K562 (cell line): ENCODE results near the gene TYMP. TPM values are rescaled to one million over a fixed set of nuclear protein-coding genes. Genes with fewer than 3 reads are reported as not detected.

ENCODE experiments used
- ATAC-seq: fragments of 200-7000 bp; cut with Tn5 transposase; 3 replicates; pipeline ENCODE4 v1.9.1; 2020; ENCODE audit warnings: moderate library complexity
- BruUV-seq: library from RNA; stranded (reverse); fragments of 400-500 nt; replicated peaks from 2 replicates; lab custom pipeline; 2021; lab: Mats Ljungman, UMichigan
- CTCF ChIA-PET: fragments of 300-600 bp; formaldehyde crosslinking; extraction: SDS; loops from one replicate; lab custom pipeline; 2021; ENCODE audit warnings: low intra/inter-chr PET ratio; lab: Yijun Ruan, JAX
- POLR2A ChIA-PET: fragments of 300-600, 350-650 bp; sonication (Branson Sonifier 250); formaldehyde crosslinking; extraction: SDS; loops from one replicate; lab custom pipeline; 2021; ENCODE audit warnings: antibody characterized with exemption, inconsistent platforms; lab: Yijun Ruan, JAX
- DNase-seq, 4 experiments: peaks; one replicate each; pipeline versions ENCODE4 v3.0.0 to v3.0.0-alpha.2; 2011 to 2018; ENCODE audit warnings: low spot score in 3 of 4, mixed read lengths in 3 of 4; ENCODE audit errors: extremely low read depth in 1 of 4
- FAIRE-seq: peaks from 2 replicates; lab custom pipeline; 2011; peaks lifted over from hg19 to GRCh38; lab: Jason Lieb, UNC
- H2AFZ ChIP-seq: 2 replicates; pipeline ENCODE4 v1.6.0; 2011; ENCODE audit warnings: low read depth, low read length, control low read depth, inconsistent platforms
- H3K27ac ChIP-seq: fragments of 200-600 bp; 3 replicates; pipeline ENCODE4 v1.8.0; 2011; ENCODE audit warnings: low read depth, mild to moderate bottlenecking, control low read depth, inconsistent platforms, low read length, moderate library complexity, mixed read lengths; ENCODE audit errors: extremely low read depth
- H3K27me3 ChIP-seq, 2 experiments: fragments of 300-600 bp in 1 of 2; 2 replicates in 1 of 2; 3 replicates in 1 of 2; pipeline versions ENCODE4 v1.6.0 to v1.8.0; 2011; ENCODE audit warnings: inconsistent platforms in 2 of 2, low read length in 2 of 2, mild to moderate bottlenecking in 1 of 2, mixed read lengths in 1 of 2, moderate library complexity in 1 of 2; ENCODE audit not compliant: control insufficient read depth in 2 of 2, insufficient read depth in 2 of 2
- H3K36me3 ChIP-seq: fragments of 300-600 bp; 3 replicates; pipeline ENCODE4 v1.8.0; 2011; ENCODE audit warnings: mild to moderate bottlenecking, low read length, inconsistent platforms; ENCODE audit not compliant: control insufficient read depth, insufficient read depth
- H3K4me1 ChIP-seq, 2 experiments: fragments of 200-600 bp in 1 of 2; replicated peaks in 1 of 2; 2 replicates in 1 of 2; 3 replicates in 1 of 2; pipeline versions ENCODE4 v1.5.1 to v1.8.0; 2011; ENCODE audit warnings: inconsistent platforms in 2 of 2, low read length in 2 of 2, mild to moderate bottlenecking in 1 of 2, mixed read lengths in 1 of 2, moderate library complexity in 1 of 2; ENCODE audit not compliant: control insufficient read depth in 2 of 2, insufficient read depth in 2 of 2
- H3K4me2 ChIP-seq: 2 replicates; pipeline ENCODE4 v1.6.1; 2011; ENCODE audit warnings: low read length, control low read depth, inconsistent platforms, mixed read lengths; ENCODE audit not compliant: insufficient read depth
- H3K4me3 ChIP-seq: fragments of 200-600 bp; sonication (generic), shearing (Covaris generic); 2 replicates; pipeline ENCODE4 v1.5.1; 2016; ENCODE audit warnings: control low read depth, inconsistent platforms
- H3K79me2 ChIP-seq: fragments of 200-600 bp; 3 replicates; pipeline ENCODE4 v1.8.0; 2011; ENCODE audit warnings: low read length, inconsistent platforms; ENCODE audit not compliant: control insufficient read depth, insufficient read depth
- H3K9ac ChIP-seq, 2 experiments: 2 replicates each; pipeline versions ENCODE4 v1.6.0 to v1.6.1; 2011; ENCODE audit warnings: low read depth in 2 of 2, low read length in 2 of 2, control low read depth in 1 of 2, inconsistent platforms in 1 of 2, mild to moderate bottlenecking in 1 of 2, mixed read lengths in 1 of 2; ENCODE audit not compliant: insufficient read depth in 1 of 2
- H3K9me1 ChIP-seq: one replicate; pipeline ENCODE4 v1.6.0; 2011; ENCODE audit warnings: inconsistent platforms, mild to moderate bottlenecking, low read length, moderate library complexity; ENCODE audit not compliant: control insufficient read depth, insufficient read depth
- H3K9me3 ChIP-seq: replicated peaks from 2 replicates; pipeline ENCODE4 v1.5.1; 2011; ENCODE audit warnings: low read depth, low read length, inconsistent platforms; ENCODE audit not compliant: control insufficient read depth, insufficient read depth
- H4K20me1 ChIP-seq: replicated peaks from 2 replicates; pipeline ENCODE4 v1.6.1; 2011; ENCODE audit warnings: low read length, inconsistent platforms, mixed read lengths; ENCODE audit not compliant: control insufficient read depth, insufficient read depth
- C11orf30 ChIP-seq: fragments of 450-650 bp; IDR thresholded peaks from 2 replicates; pipeline ENCODE4 v1.6.1; 2016; ENCODE audit warnings: low read depth, mild to moderate bottlenecking
- ETV6 ChIP-seq, 3 experiments: fragments of 150-350 bp in 1 of 3; sonication (generic) in 1 of 3; formaldehyde crosslinking in 1 of 3; IDR thresholded peaks; 2 replicates each; pipeline versions ENCODE4 v1.6.1 to v1.8.0; 2014 to 2022; ENCODE audit warnings: borderline replicate concordance in 2 of 3, low read depth in 2 of 3, antibody characterized with exemption in 1 of 3, low read length in 1 of 3, mild to moderate bottlenecking in 1 of 3, missing genetic modification reagents in 1 of 3
- HES1 ChIP-seq: fragments of 450-650 bp; IDR thresholded peaks from 2 replicates; pipeline ENCODE4 v1.6.1; 2016; ENCODE audit warnings: low read depth, mild to moderate bottlenecking, moderate library complexity
- KAT2B ChIP-seq: IDR thresholded peaks from one replicate; pipeline ENCODE4 v1.6.1; 2012; ENCODE audit warnings: low read depth, mild to moderate bottlenecking, control low read depth, inconsistent platforms, low read length, moderate library complexity
- POLR2G ChIP-seq: fragments of 200-400 bp; formaldehyde crosslinking; IDR thresholded peaks from 2 replicates; pipeline ENCODE4 v1.6.1; 2017; ENCODE audit warnings: low read depth, mild to moderate bottlenecking, antibody characterized with exemption, low read length, moderate library complexity
- RBFOX2 ChIP-seq: fragments of 200-400 bp; formaldehyde crosslinking; IDR thresholded peaks from 2 replicates; pipeline ENCODE4 v1.6.1; 2017; ENCODE audit warnings: low read depth, mild to moderate bottlenecking, low read length, moderate library complexity
- RBM14 ChIP-seq: fragments of 200-400 bp; formaldehyde crosslinking; IDR thresholded peaks from 2 replicates; pipeline ENCODE4 v1.6.1; 2018; ENCODE audit warnings: low read depth, mild to moderate bottlenecking, low read length, moderate library complexity, borderline replicate concordance; ENCODE audit not compliant: insufficient read depth
- USF2 ChIP-seq: sonication (generic); formaldehyde crosslinking; IDR thresholded peaks from 2 replicates; pipeline ENCODE4 v1.5.0; 2020; ENCODE audit warnings: missing genetic modification reagents
- ZBTB33 ChIP-seq: sonication (generic); formaldehyde crosslinking; IDR thresholded peaks from 2 replicates; pipeline ENCODE4 v1.8.1; 2023; ENCODE audit warnings: mild to moderate bottlenecking, missing genetic modification reagents
- ZBTB8A ChIP-seq: fragments of 450-650 bp; IDR thresholded peaks from 2 replicates; pipeline ENCODE4 v1.6.1; 2018; ENCODE audit warnings: mild to moderate bottlenecking, moderate library complexity; ENCODE audit not compliant: partially characterized antibody
- WGBS: fragments of 100-300 bp; shearing (Covaris generic); methylation state at CpG from one replicate; pipeline ENCODE4 v1.1.6; 2016; ENCODE audit warnings: low coverage, mixed read lengths; ENCODE audit not compliant: insufficient coverage; ENCODE audit errors: missing lambda C conversion rate; 5-methylcytosine and 5-hydroxymethylcytosine counted together
- in situ Hi-C: fragments of 300-500 bp; cut with MboI; formaldehyde crosslinking; loops from 4 replicates; pipeline ENCODE4 v1.15.0; 2018; ENCODE audit warnings: inconsistent platforms, mixed read lengths
- intact Hi-C: fragments of 100-400 bp; cut with micrococcal nuclease; formaldehyde crosslinking; loops from 2 replicates; pipeline ENCODE4 v1.14.2; 2022
- polyA plus RNA-seq, 8 experiments: library from polyadenylated mRNA; depleted of rRNA in 4 of 8; stranded (reverse) in 5 of 8; unstranded in 3 of 8; fragments of >200 nt; fragmentation: Nextera tagmentation in 2 of 8; fragmentation: Illumina TruSeq in 1 of 8; extraction: Ambion mirVana in 2 of 8; extraction: Trizol in 1 of 8; gene quantifications; 2 replicates each; pipeline versions ENCODE4 v1.2.1 to v1.2.3, GENCODE V29; 2011 to 2014; ENCODE audit warnings: inconsistent platforms in 1 of 8, missing spikeins in 1 of 8
- total RNA-seq, 7 experiments: library from RNA; depleted of rRNA in 6 of 7; stranded (reverse); fragments of >200 nt in 6 of 7; fragmentation: Illumina TruSeq in 2 of 7; extraction: Trizol in 2 of 7; gene quantifications; 2 replicates each; pipeline versions ENCODE4 v1.2.1 to v1.2.3, GENCODE V29; 2011 to 2021; ENCODE audit warnings: low replicate concordance in 1 of 7
- TF ChIP-seq, protein P1 (sequence below): fragments of 450-650 bp; formaldehyde crosslinking; IDR thresholded peaks from 2 replicates; pipeline ENCODE4 v1.4.0; 2020; ENCODE audit warnings: mild to moderate bottlenecking, mixed read lengths
- TF ChIP-seq, protein P2 (sequence below): sonication (generic); formaldehyde crosslinking; IDR thresholded peaks from 2 replicates; pipeline ENCODE4 v1.9.0; 2022; ENCODE audit warnings: mild to moderate bottlenecking, missing genetic modification reagents

Gene TYMP
- total and polyA plus RNA-seq, 9 of the 15 experiments (the other 6 are each of a cell fraction or from before 2014, with no cell fraction given): 0.03 to 4.0 (median 2.4) TPM; not detected in 4

- no TSS peak for BruUV-seq
- no peak; the same call in 2 of the 3 replicates for ATAC-seq
- Histone ChIP-seq H3K79me2 (no peaks in the 10 kb centered on the region), H2AFZ (no peak overlapping the region), H3K36me3 (no peaks in the 10 kb centered on the region), H3K4me1 (peaks cover 4 to 65% of the 10 kb centered on the region in 2 experiments; a peak in 3 of 5 replicates), H3K27ac (no peak overlapping the region), H3K4me2 (peak overlapping the region; percentile 74), H3K9me1 (no peaks in the 10 kb centered on the region), H3K9me3 (no peaks in the 10 kb centered on the region), H3K27me3 (no peaks in the 10 kb centered on the region), H3K9ac (peak overlapping the region; percentile 70 to 80; a peak in 3 of 4 replicates), H4K20me1 (no peaks in the 10 kb centered on the region), H3K4me3 (peak overlapping the region; percentile 55)
- WGBS: 85% methylated on average over 10 of the region's 35 CpGs
- CTCF ChIA-PET: no interaction called here
- in situ Hi-C loops: no loop called here
- POLR2A ChIA-PET: interaction anchor here (0.7 to 1.2 kb wide), 2 partner anchors 8 to 82 kb away, joined by 3 to 5 read pairs; no protein-coding TSS in a partner anchor
- no peak for DNase-seq
- no peak for FAIRE-seq
- intact Hi-C loops: no loop called here
- TF ChIP-seq KAT2B: no peak
- peak; percentile 43 for TF ChIP-seq USF2
- TF ChIP-seq, protein P1, sequence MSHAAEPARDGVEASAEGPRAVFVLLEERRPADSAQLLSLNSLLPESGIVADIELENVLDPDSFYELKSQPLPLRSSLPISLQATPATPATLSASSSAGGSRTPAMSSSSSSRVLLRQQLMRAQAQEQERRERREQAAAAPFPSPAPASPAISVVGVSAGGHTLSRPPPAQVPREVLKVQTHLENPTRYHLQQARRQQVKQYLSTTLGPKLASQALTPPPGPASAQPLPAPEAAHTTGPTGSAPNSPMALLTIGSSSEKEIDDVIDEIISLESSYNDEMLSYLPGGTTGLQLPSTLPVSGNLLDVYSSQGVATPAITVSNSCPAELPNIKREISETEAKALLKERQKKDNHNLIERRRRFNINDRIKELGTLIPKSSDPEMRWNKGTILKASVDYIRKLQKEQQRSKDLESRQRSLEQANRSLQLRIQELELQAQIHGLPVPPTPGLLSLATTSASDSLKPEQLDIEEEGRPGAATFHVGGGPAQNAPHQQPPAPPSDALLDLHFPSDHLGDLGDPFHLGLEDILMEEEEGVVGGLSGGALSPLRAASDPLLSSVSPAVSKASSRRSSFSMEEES (CRISPR knock-in tag): no peak
- TF ChIP-seq ETV6 (IDR thresholded peaks at IDR 0.05; ENCODE audit: borderline replicate concordance in 1 of 2, low read depth in 2 of 2, low read length in 1 of 2): no peak
- no peak for TF ChIP-seq ETV6 (CRISPR knock-in tag; IDR thresholded peaks at IDR 0.05; ENCODE audit: borderline replicate concordance)
- TF ChIP-seq, protein P2, sequence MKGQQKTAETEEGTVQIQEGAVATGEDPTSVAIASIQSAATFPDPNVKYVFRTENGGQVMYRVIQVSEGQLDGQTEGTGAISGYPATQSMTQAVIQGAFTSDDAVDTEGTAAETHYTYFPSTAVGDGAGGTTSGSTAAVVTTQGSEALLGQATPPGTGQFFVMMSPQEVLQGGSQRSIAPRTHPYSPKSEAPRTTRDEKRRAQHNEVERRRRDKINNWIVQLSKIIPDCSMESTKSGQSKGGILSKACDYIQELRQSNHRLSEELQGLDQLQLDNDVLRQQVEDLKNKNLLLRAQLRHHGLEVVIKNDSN (CRISPR knock-in tag): peak; percentile 77
- TF ChIP-seq RBM14: 0 out of 2 replicates have a peak, but pooled peaks have one; percentile 89
- TF ChIP-seq POLR2G: peak; percentile 50; the same call in 1 of the 2 replicates
- TF ChIP-seq ZBTB33 (CRISPR knock-in tag): peak; percentile 84
- no peak for TF ChIP-seq ZBTB8A
- no peak for TF ChIP-seq C11orf30
- TF ChIP-seq HES1: no peak
- TF ChIP-seq RBFOX2: peak; percentile 75
These were observed 47.4 kb downstream of the TYMP start for GRCh38 chr22:50482107-50483074.
